Esophagus squamous epithelium (tissue), 4 donors: ENCODE data around the gene ZC3H18.

Experiments
- POLR2A ChIP-seq, 4 donors: fragments of 450-650 bp; IDR thresholded peaks; one replicate each; pipeline ENCODE4 v1.6.1; 2017; ENCODE audit warnings: antibody characterized with exemption in 4 of 4, mild to moderate bottlenecking in 4 of 4, moderate library complexity in 3 of 4
- TF ChIP-seq, protein P1 (sequence below), 6 experiments: fragments of 450-650 bp in 4 of 6; fragments of 200-600 bp in 2 of 6; sonication (generic) in 2 of 6; IDR thresholded peaks; one replicate each; pipeline ENCODE4 v1.5.1; 2016 to 2019; ENCODE audit warnings: antibody characterized with exemption in 6 of 6, mild to moderate bottlenecking in 4 of 6, moderate library complexity in 4 of 6

DNA sequence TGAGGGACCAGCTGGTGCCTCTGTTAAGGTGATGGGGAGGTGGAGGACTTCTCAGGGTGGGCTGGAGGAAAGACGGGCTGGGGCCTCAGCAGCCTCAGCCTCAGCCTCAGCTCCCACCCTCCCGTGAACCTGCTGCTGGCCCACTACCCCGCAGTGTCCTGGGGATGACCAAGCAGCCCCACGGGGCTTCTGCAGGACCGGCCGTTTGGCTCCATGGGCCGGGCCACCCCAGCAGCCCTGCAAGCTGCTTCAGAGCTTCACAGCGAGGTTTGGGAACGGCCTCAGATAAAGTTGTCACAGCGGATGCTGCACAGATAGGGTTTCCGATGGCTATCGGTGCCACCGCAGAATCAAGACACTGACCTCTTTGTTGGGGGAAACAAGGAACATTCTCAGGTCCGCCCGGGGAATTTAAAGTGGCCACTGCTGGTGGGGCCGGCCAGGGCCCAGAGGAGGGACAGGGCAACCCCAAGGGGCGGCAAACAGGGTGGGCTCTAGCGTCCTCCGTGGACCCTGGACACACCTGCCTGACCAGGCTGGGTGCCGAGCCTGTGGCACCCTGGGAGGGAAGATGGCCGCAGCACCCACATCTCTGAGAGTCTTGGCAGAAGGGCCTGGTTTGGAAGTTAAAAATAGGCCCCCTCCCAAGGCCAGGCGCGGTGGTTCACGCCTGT lies 47.8 kb upstream of the ZC3H18 start:
- TF ChIP-seq, protein P1, sequence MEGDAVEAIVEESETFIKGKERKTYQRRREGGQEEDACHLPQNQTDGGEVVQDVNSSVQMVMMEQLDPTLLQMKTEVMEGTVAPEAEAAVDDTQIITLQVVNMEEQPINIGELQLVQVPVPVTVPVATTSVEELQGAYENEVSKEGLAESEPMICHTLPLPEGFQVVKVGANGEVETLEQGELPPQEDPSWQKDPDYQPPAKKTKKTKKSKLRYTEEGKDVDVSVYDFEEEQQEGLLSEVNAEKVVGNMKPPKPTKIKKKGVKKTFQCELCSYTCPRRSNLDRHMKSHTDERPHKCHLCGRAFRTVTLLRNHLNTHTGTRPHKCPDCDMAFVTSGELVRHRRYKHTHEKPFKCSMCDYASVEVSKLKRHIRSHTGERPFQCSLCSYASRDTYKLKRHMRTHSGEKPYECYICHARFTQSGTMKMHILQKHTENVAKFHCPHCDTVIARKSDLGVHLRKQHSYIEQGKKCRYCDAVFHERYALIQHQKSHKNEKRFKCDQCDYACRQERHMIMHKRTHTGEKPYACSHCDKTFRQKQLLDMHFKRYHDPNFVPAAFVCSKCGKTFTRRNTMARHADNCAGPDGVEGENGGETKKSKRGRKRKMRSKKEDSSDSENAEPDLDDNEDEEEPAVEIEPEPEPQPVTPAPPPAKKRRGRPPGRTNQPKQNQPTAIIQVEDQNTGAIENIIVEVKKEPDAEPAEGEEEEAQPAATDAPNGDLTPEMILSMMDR (IDR thresholded peaks at IDR 0.05), result no peak
- no peak for TF ChIP-seq POLR2A (IDR thresholded peaks at IDR 0.05)
